ENCODE measurements around the gene CLCN3.
A peak's percentile ranks its signal among the peaks of the same experiment; 100 is the strongest.

The CLCN3 gene

DNA sequence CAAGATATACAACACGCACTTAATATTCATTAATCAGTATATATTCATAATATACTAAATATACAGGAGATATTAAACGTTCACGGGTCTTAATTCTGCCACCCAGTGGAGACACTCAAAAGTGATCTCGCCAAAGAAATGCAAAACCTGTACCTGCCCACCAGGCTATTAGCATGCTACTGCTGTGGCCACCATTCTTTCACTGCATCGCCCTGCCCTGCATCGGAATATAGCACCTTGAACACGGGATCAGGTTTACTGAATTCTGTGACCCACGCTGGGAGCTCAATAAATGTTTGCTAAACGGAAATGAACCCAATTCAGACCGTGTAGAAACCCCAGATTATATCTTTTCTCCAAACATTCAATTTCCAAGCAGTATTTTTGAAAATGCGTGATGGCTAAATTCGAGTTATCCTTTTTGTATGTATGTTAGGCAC lies 840 bp upstream of the CLCN3 start:
- no peaks in the 10 kb centered on the region for H3K36me3 ChIP-seq (ENCODE audit: insufficient read depth, low read length)
- H3K4me1 ChIP-seq (ENCODE audit: insufficient read depth, low read length, poor library complexity, severe bottlenecking): peaks cover 32% of the 10 kb centered on the region
- H3K79me2 ChIP-seq (ENCODE audit: insufficient read depth, low read length): peaks cover 30% of the 10 kb centered on the region
- 0 out of 2 replicates have a peak, but pooled peaks cover 3% of the 10 kb centered on the region for H3F3A ChIP-seq (ENCODE audit: low read depth)
- no peaks in the 10 kb centered on the region for H3K9me2 ChIP-seq (replicated peaks; ENCODE audit: low read depth, low read length)
- H3K9ac ChIP-seq (ENCODE audit: low read depth, low read length, poor library complexity, severe bottlenecking): peak overlapping the region; percentile 78
- no peaks in the 10 kb centered on the region for H3K27me3 ChIP-seq (ENCODE audit: insufficient read depth, low read length, poor library complexity, severe bottlenecking)
- H4K20me1 ChIP-seq (ENCODE audit: insufficient read depth, low read length, poor library complexity, severe bottlenecking): peaks cover 38% of the 10 kb centered on the region
- H3K9me3 ChIP-seq (ENCODE audit: insufficient read depth, low read depth, low read length): no peaks in the 10 kb centered on the region
- H3K4me3 ChIP-seq (ENCODE audit: low read length, poor library complexity, severe bottlenecking): peak overlapping the region; percentile 82
- H3K4me2 ChIP-seq (ENCODE audit: low read depth, low read length, poor library complexity, severe bottlenecking): peak overlapping the region; percentile 99
- H2AFZ ChIP-seq (ENCODE audit: low read length): peak overlapping the region; percentile 99
- TF ChIP-seq EZH2phosphoT487 (IDR thresholded peaks at IDR 0.05; ENCODE audit: borderline replicate concordance): no peak
- TF ChIP-seq, protein P1, sequence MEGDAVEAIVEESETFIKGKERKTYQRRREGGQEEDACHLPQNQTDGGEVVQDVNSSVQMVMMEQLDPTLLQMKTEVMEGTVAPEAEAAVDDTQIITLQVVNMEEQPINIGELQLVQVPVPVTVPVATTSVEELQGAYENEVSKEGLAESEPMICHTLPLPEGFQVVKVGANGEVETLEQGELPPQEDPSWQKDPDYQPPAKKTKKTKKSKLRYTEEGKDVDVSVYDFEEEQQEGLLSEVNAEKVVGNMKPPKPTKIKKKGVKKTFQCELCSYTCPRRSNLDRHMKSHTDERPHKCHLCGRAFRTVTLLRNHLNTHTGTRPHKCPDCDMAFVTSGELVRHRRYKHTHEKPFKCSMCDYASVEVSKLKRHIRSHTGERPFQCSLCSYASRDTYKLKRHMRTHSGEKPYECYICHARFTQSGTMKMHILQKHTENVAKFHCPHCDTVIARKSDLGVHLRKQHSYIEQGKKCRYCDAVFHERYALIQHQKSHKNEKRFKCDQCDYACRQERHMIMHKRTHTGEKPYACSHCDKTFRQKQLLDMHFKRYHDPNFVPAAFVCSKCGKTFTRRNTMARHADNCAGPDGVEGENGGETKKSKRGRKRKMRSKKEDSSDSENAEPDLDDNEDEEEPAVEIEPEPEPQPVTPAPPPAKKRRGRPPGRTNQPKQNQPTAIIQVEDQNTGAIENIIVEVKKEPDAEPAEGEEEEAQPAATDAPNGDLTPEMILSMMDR (conservative IDR thresholded peaks at IDR 0.05; ENCODE audit: low read length): peak; percentile 56

DNA sequence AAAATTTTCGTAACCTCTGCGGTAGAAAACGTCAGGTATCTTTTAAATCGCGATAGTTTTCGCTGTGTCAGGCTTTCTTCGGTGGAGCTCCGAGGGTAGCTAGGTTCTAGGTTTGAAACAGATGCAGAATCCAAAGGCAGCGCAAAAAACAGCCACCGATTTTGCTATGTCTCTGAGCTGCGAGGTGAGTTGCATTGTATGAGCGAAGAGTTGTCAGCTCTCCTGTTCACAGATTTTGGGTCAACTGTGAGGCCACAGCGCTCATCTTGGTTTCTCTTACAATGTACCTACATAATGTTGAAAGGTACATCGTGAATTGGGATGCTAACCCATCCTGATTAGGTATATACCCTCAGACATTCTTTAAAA lies 486 bp downstream of the CLCN3 start:
- Histone ChIP-seq H3K9ac (ENCODE audit: low read depth, low read length, poor library complexity, severe bottlenecking) (peak overlapping the region; percentile 78), H2AFZ (ENCODE audit: low read length) (peak overlapping the region; percentile 99), H4K20me1 (ENCODE audit: insufficient read depth, low read length, poor library complexity, severe bottlenecking) (peaks cover 47% of the 10 kb centered on the region), H3K4me3 (ENCODE audit: low read length, poor library complexity, severe bottlenecking) (peak overlapping the region; percentile 82), H3K27me3 (ENCODE audit: insufficient read depth, low read length, poor library complexity, severe bottlenecking) (no peaks in the 10 kb centered on the region), H3K9me3 (ENCODE audit: insufficient read depth, low read depth, low read length) (no peaks in the 10 kb centered on the region), H3K4me1 (ENCODE audit: insufficient read depth, low read length, poor library complexity, severe bottlenecking) (peaks cover 32% of the 10 kb centered on the region), H3F3A (ENCODE audit: low read depth) (0 out of 2 replicates have a peak, but pooled peaks cover 3% of the 10 kb centered on the region), H3K4me2 (ENCODE audit: low read depth, low read length, poor library complexity, severe bottlenecking) (peak overlapping the region; percentile 99), H3K79me2 (ENCODE audit: insufficient read depth, low read length) (peaks cover 30% of the 10 kb centered on the region), H3K36me3 (ENCODE audit: insufficient read depth, low read length) (no peaks in the 10 kb centered on the region), H3K9me2 (replicated peaks; ENCODE audit: low read depth, low read length) (no peaks in the 10 kb centered on the region)
- TF ChIP-seq EZH2phosphoT487 (IDR thresholded peaks at IDR 0.05; ENCODE audit: borderline replicate concordance): no peak
- TF ChIP-seq, protein P1 (conservative IDR thresholded peaks at IDR 0.05; ENCODE audit: low read length): no peak

DNA sequence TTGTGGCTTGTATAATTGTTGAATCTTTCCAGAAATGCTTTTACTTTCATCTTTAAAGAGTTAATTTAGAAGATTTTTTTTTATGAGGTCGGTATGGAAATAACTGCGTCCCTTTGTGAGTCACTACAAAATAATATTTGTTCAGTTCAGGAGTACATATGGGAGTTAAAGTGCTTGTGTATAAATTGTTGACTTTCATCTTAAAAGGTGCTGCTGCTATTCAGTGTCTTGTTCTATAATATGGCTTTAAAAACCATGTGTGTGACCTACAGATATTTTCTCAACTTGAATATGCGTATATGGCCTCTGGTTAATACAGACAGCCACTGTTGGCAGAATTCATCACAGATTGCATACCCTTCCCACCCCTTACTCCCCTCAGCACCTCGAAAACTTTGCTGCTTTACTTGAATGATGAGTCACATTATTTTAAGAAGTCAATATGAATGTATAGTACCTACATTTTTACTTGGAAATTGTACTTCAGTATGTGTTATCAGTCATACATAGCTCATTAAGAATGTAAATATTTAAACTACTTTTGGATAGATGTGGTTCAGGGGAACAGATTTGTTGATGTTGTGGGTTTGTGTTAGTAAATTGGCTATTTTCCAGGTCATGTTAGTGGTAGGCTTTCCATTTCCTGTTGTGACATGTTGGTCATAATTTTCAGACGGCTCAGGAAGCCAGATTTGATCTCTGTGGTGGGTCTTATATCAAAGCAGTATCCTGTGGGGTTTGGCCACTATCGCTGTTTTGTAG lies 1.5 kb downstream of the CLCN3 start:
- TF ChIP-seq, protein P1 (conservative IDR thresholded peaks at IDR 0.05; ENCODE audit: low read length): no peak
- TF ChIP-seq EZH2phosphoT487 (IDR thresholded peaks at IDR 0.05; ENCODE audit: borderline replicate concordance): peak; percentile 59; the same call in 1 of the 2 replicates
- no peaks in the 10 kb centered on the region for H3K27me3 ChIP-seq (ENCODE audit: insufficient read depth, low read length, poor library complexity, severe bottlenecking)
- H3K4me1 ChIP-seq (ENCODE audit: insufficient read depth, low read length, poor library complexity, severe bottlenecking): peaks cover 32% of the 10 kb centered on the region
- H3K9me3 ChIP-seq (ENCODE audit: insufficient read depth, low read depth, low read length): no peaks in the 10 kb centered on the region
- 0 out of 2 replicates have a peak, but pooled peaks cover 3% of the 10 kb centered on the region for H3F3A ChIP-seq (ENCODE audit: low read depth)
- H3K36me3 ChIP-seq (ENCODE audit: insufficient read depth, low read length): no peaks in the 10 kb centered on the region
- H4K20me1 ChIP-seq (ENCODE audit: insufficient read depth, low read length, poor library complexity, severe bottlenecking): peaks cover 52% of the 10 kb centered on the region
- peak overlapping the region; percentile 99 for H3K4me2 ChIP-seq (ENCODE audit: low read depth, low read length, poor library complexity, severe bottlenecking)
- no peaks in the 10 kb centered on the region for H3K9me2 ChIP-seq (replicated peaks; ENCODE audit: low read depth, low read length)
- no peak overlapping the region for H3K9ac ChIP-seq (ENCODE audit: low read depth, low read length, poor library complexity, severe bottlenecking)
- H3K4me3 ChIP-seq (ENCODE audit: low read length, poor library complexity, severe bottlenecking): peak overlapping the region; percentile 82
- no peak overlapping the region for H2AFZ ChIP-seq (ENCODE audit: low read length)
- peaks cover 30% of the 10 kb centered on the region for H3K79me2 ChIP-seq (ENCODE audit: insufficient read depth, low read length)

Data from Loucy (cell line).